ACHN (cell line): ENCODE measurements around the gene ZNF345.
A peak's percentile ranks its signal among the peaks of the same experiment; 100 is the strongest.

Source experiments
- DNase-seq: peaks from one replicate; pipeline ENCODE4 v3.0.0-alpha.2; 2015
- in situ Hi-C: cut with HindIII; loops from 2 replicates; pipeline ENCODE4 v1.10.0; 2017; ENCODE audit warnings: low sequenced_read_pairs, low pct_ligation_motif_present, low pct_unique_long_range_greater_than_20kb

The ZNF345 gene

GRCh38 chr19:36850559-36851442 lies at the start of gene ZNF345:
ZNF345 (plus strand) TSS chr19:36850876; CDS start chr19:36876831, 25,955 bp downstream.
- in situ Hi-C loops: no loop called here
- DNase-seq: peak; percentile 77

- in situ Hi-C loops: no loop called here
- no peak for DNase-seq
These were observed 45.3 kb upstream of the ZNF345 start for GRCh38 chr19:36805364-36805763.

- DNase-seq: no peak
- in situ Hi-C loops: no loop called here
These were observed 43.6 kb upstream of the ZNF345 start for GRCh38 chr19:36807029-36807428.

- in situ Hi-C loops: no loop called here
- DNase-seq: no peak
These were observed 31.5 kb upstream of the ZNF345 start for GRCh38 chr19:36819130-36819630.

GRCh38 chr19:36821758-36822157 lies 28.9 kb upstream of the ZNF345 start:
- no peak for DNase-seq
- in situ Hi-C loops: no loop called here

- DNase-seq: no peak
- in situ Hi-C loops: no loop called here
These were observed 17.2 kb upstream of the ZNF345 start for GRCh38 chr19:36833430-36833829.

GRCh38 chr19:36837176-36837905 lies 13.3 kb upstream of the ZNF345 start:
- no peak for DNase-seq
- in situ Hi-C loops: no loop called here

- peak; percentile 41 for DNase-seq
- in situ Hi-C loops: no loop called here
These were observed 12.5 kb upstream of the ZNF345 start, which contains the start of gene ZNF790 for GRCh38 chr19:36837906-36838783. ZNF790 (minus strand) TSS chr19:36838387; CDS start chr19:36825619, 12,768 bp downstream.

- in situ Hi-C loops: no loop called here
These were observed 11.8 kb upstream of the ZNF345 start for GRCh38 chr19:36838784-36839324.

GRCh38 chr19:36847968-36848367 lies 2.7 kb upstream of the ZNF345 start:
- in situ Hi-C loops: no loop called here
- no peak for DNase-seq

More at GRCh38 chr19:36838784-36839324, 11.8 kb upstream of the ZNF345 start:
- DNase-seq: no peak

GRCh38 chr19:36849701-36850558 lies 746 bp upstream of the ZNF345 start:
- in situ Hi-C loops: no loop called here
- DNase-seq: peak; percentile 64

GRCh38 chr19:36851898-36852297 lies 1.2 kb downstream of the ZNF345 start:
- in situ Hi-C loops: no loop called here
- DNase-seq: no peak

- DNase-seq: no peak
- in situ Hi-C loops: no loop called here
These were observed 26.6 kb downstream of the ZNF345 start for GRCh38 chr19:36876993-36877938.

- DNase-seq: no peak
- in situ Hi-C loops: no loop called here
These were observed 41.2 kb downstream of the ZNF345 start for GRCh38 chr19:36891768-36892357.

- in situ Hi-C loops: no loop called here
- DNase-seq: no peak
These were observed 44.2 kb downstream of the ZNF345 start for GRCh38 chr19:36894849-36895383.

GRCh38 chr19:36898422-36898821 lies 47.7 kb downstream of the ZNF345 start:
- in situ Hi-C loops: no loop called here
- no peak for DNase-seq
